ENCODE measurements around the gene RELT.

GRCh38 chr11:73372375-73372993, 3.7 kb upstream of the RELT start:
- TF ChIP-seq CTCF (conservative IDR thresholded peaks at IDR 0.05; ENCODE audit: low read length) = peak; percentile 68
- no peak for TF ChIP-seq EZH2phosphoT487 (IDR thresholded peaks at IDR 0.05; ENCODE audit: borderline replicate concordance, low read depth, low read length)
